ENCODE data around the gene TMEM40. TPM values are rescaled to one million over a fixed set of nuclear protein-coding genes. Genes with fewer than 3 reads are reported as not detected.

TMEM40 gene
- total and polyA plus RNA-seq, 2 of the 13 experiments (the other 11 are each of a cell fraction or from before 2014, with no cell fraction given) = 0.16 TPM; not detected in 1

GRCh38 chr3:12719984-12720898 is 38.8 kb downstream of the TMEM40 start (continued):
- TF ChIP-seq AKNA (CRISPR knock-in tag; IDR thresholded peaks at IDR 0.05; ENCODE audit: borderline replicate concordance) (no peak), CEBPB (IDR thresholded peaks at IDR 0.05; ENCODE audit: borderline replicate concordance, low read depth, low read length) (peak; percentile 83; the same call in 1 of the 2 replicates), SNAI1 (CRISPR knock-in tag; IDR thresholded peaks at IDR 0.05; ENCODE audit: borderline replicate concordance) (no peak), ZNF441 (CRISPR knock-in tag; IDR thresholded peaks at IDR 0.05; ENCODE audit: borderline replicate concordance) (no peak), PATZ1 (CRISPR knock-in tag; IDR thresholded peaks at IDR 0.05) (no peak), ZNF800 (CRISPR knock-in tag; IDR thresholded peaks at IDR 0.05) (no peak), RNF219 (CRISPR knock-in tag; IDR thresholded peaks at IDR 0.05) (no peak), ZFX (CRISPR knock-in tag; IDR thresholded peaks at IDR 0.05; ENCODE audit: low read depth) (no peak), MXI1 (IDR thresholded peaks at IDR 0.05; ENCODE audit: borderline replicate concordance, low read depth, low read length) (peak; percentile 67; the same call in 1 of the 3 replicates), ZNF121 (CRISPR knock-in tag; IDR thresholded peaks at IDR 0.05) (no peak), SRSF9 (IDR thresholded peaks at IDR 0.05; ENCODE audit: borderline replicate concordance, insufficient read depth, low read depth, low read length, poor library complexity, severe bottlenecking) (no peak), IKZF5 (CRISPR knock-in tag; IDR thresholded peaks at IDR 0.05) (no peak; the same call in 1 of the 2 replicates), ZZZ3 (CRISPR knock-in tag; IDR thresholded peaks at IDR 0.05; ENCODE audit: borderline replicate concordance) (no peak), SMC3 (IDR thresholded peaks at IDR 0.05; ENCODE audit: low read length) (peak; percentile 70)
